GM12878 (cell line): ENCODE results near the gene ODC1. TPM values are rescaled to one million over a fixed set of nuclear protein-coding genes. Genes with fewer than 3 reads are reported as not detected.

Source experiments
- CEBPB ChIP-seq, 2 experiments: fragments of 150-350 bp in 1 of 2; IDR thresholded peaks; 2 replicates each; pipeline ENCODE4 v1.6.1; 2012 to 2014; ENCODE audit warnings: low read depth in 2 of 2, low read length in 2 of 2, borderline replicate concordance in 1 of 2, inconsistent platforms in 1 of 2
- EED ChIP-seq: sonication (generic); IDR thresholded peaks from 2 replicates; pipeline ENCODE4 v1.6.1; 2016; ENCODE audit warnings: antibody characterized with exemption, low read depth
- GABPA ChIP-seq: IDR thresholded peaks from 2 replicates; pipeline ENCODE4 v1.6.1; 2014; ENCODE audit warnings: antibody characterized with exemption, low read depth, mild to moderate bottlenecking, inconsistent platforms
- IKZF1 ChIP-seq: fragments of 450-650 bp; conservative IDR thresholded peaks from 2 replicates; pipeline ENCODE4 v1.6.1; 2017; ENCODE audit warnings: antibody characterized with exemption, mild to moderate bottlenecking
- JUND ChIP-seq: IDR thresholded peaks from 2 replicates; pipeline ENCODE4 v1.6.1; 2012; ENCODE audit warnings: low read depth, mild to moderate bottlenecking, low read length, improper control_type of control experiment, moderate library complexity
- KLF5 ChIP-seq: fragments of 450-650 bp; IDR thresholded peaks from 2 replicates; pipeline ENCODE4 v1.6.1; 2014; ENCODE audit warnings: mild to moderate bottlenecking; ENCODE audit not compliant: partially characterized antibody
- NFIC ChIP-seq: IDR thresholded peaks from 2 replicates; pipeline ENCODE4 v1.6.1; 2012; ENCODE audit warnings: low read depth, mild to moderate bottlenecking, inconsistent platforms, low read length, moderate library complexity
- NFYA ChIP-seq: IDR thresholded peaks from 2 replicates; pipeline ENCODE4 v1.6.1; 2011; ENCODE audit warnings: low read depth, mild to moderate bottlenecking, low read length, improper control_type of control experiment, borderline replicate concordance
- NR2C2 ChIP-seq: IDR thresholded peaks from 2 replicates; pipeline ENCODE4 v1.6.1; 2011; ENCODE audit warnings: borderline replicate concordance, low read depth; ENCODE audit not compliant: control insufficient read depth, insufficient read length
- RBBP5 ChIP-seq: fragments of 200-600 bp; sonication (generic); conservative IDR thresholded peaks from 2 replicates; pipeline ENCODE4 v1.6.1; 2016
- RUNX3 ChIP-seq: IDR thresholded peaks from 2 replicates; pipeline ENCODE4 v1.6.1; 2012; ENCODE audit warnings: low read length, inconsistent platforms
- SIN3A ChIP-seq: IDR thresholded peaks from 2 replicates; pipeline ENCODE4 v1.6.1; 2012; ENCODE audit warnings: low read depth, low read length, improper control_type of control experiment
- SIX5 ChIP-seq: IDR thresholded peaks from 2 replicates; pipeline ENCODE4 v1.6.1; 2011; ENCODE audit warnings: mild to moderate bottlenecking, low read depth, low read length, moderate library complexity; ENCODE audit not compliant: severe bottlenecking
- SUPT20H ChIP-seq: IDR thresholded peaks from 2 replicates; pipeline ENCODE4 v1.6.1; 2011; ENCODE audit warnings: low read depth, mild to moderate bottlenecking, low read length, moderate library complexity, borderline replicate concordance; ENCODE audit not compliant: control insufficient read depth
- TAF1 ChIP-seq: IDR thresholded peaks from 2 replicates; pipeline ENCODE4 v1.6.1; 2011; ENCODE audit warnings: mild to moderate bottlenecking, low read depth, low read length, borderline replicate concordance
- ZNF217 ChIP-seq: fragments of 450-650 bp; IDR thresholded peaks from 2 replicates; pipeline ENCODE4 v1.6.1; 2017; ENCODE audit warnings: antibody characterized with exemption, mild to moderate bottlenecking
- ZNF274 ChIP-seq: IDR thresholded peaks from one replicate; pipeline ENCODE4 v1.8.0; 2011; ENCODE audit not compliant: insufficient read length, insufficient read depth
- ZZZ3 ChIP-seq: IDR thresholded peaks from 2 replicates; pipeline ENCODE4 v1.6.1; 2011; ENCODE audit warnings: low read depth; ENCODE audit not compliant: control insufficient read depth, insufficient read length
- polyA plus RNA-seq, 11 experiments: library from polyadenylated mRNA; depleted of rRNA in 4 of 11; unstranded in 6 of 11; stranded (reverse) in 5 of 11; fragments of >200 nt; fragmentation: Nextera tagmentation in 4 of 11; fragmentation: Illumina TruSeq in 1 of 11; extraction: Ambion mirVana in 4 of 11; extraction: Trizol in 1 of 11; gene quantifications; 1 replicate in 1 of 11; 2 replicates in 10 of 11; pipeline versions ENCODE4 v1.2.1 to v1.2.3, GENCODE V29; 2011 to 2016; ENCODE audit warnings: inconsistent platforms in 2 of 11, missing spikeins in 2 of 11, low read depth in 1 of 11
- total RNA-seq, 4 experiments: library from RNA; depleted of rRNA in 3 of 4; stranded (reverse); fragments of >200 nt in 3 of 4; fragmentation: Illumina TruSeq in 1 of 4; extraction: Trizol in 1 of 4; gene quantifications; 2 replicates each; pipeline versions ENCODE4 v1.2.1 to v1.2.3, GENCODE V29; 2013 to 2021
- TF ChIP-seq, protein P1 (sequence below): fragments of 450-650 bp; IDR thresholded peaks from 2 replicates; pipeline ENCODE4 v1.6.1; 2017; ENCODE audit warnings: low read depth, mild to moderate bottlenecking, moderate library complexity
- TF ChIP-seq, protein P2 (sequence below): fragments of 450-650 bp; IDR thresholded peaks from 2 replicates; pipeline ENCODE4 v1.6.1; 2017; ENCODE audit warnings: antibody characterized with exemption, mild to moderate bottlenecking, moderate library complexity
- TF ChIP-seq, protein P3 (sequence below): fragments of 450-650 bp; IDR thresholded peaks from 2 replicates; pipeline ENCODE4 v1.6.1; 2017; ENCODE audit warnings: mild to moderate bottlenecking, low read depth, inconsistent platforms; ENCODE audit not compliant: poor library complexity, severe bottlenecking
- TF ChIP-seq, protein P4 (sequence below): fragments of 450-650 bp; conservative IDR thresholded peaks from 2 replicates; pipeline ENCODE4 v1.6.1; 2017; ENCODE audit warnings: mild to moderate bottlenecking, moderate library complexity

The ODC1 gene
- total and polyA plus RNA-seq, 10 of the 15 experiments (the other 5 are each of a cell fraction or from before 2014, with no cell fraction given) = 68.5 to 441 (median 340) TPM

DNA sequence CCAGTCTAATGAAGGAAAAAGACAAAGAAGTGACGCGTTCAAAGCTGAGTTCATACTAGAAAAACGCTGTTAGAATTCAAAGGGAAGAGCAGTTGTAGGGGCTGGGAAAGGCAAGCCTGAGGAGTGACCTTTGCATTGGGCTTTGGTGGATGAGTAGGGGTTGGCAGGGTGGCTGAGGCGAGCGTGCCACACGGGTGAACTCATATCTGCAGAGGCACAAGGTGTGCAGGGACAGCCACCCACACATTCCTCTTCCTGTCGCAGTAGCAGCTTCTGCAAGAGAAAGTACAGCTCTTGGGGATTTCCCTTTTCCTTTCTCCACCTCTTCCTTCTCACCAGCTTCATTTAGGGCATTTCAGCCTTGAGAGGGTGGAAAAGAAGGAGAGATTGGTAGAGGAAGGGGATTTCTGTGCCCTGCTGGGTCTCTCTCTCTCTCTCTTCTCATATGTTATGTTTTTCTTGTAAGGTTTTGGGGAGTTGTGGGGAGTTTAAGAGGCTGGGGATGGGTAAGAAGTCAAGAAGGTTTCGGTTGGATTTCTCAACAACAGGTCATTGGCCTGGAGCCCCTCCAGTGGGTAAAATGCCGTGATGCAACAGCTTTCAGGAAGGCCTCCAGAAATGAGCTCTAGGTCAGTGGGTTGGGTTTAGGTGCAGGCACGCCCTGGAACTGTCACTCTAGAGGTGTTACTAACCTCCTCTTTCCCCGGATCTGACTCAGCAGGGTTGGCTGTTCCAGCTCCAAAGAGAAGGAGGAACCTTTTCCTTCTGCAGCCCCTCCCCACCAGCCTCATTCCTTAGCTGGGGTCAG is 40.1 kb downstream of the ODC1 start (continued):
- TF ChIP-seq NFYA (no peak), NFIC (no peak), IKZF1 (peak; percentile 86), RUNX3 (peak; percentile 25), ZNF274 (no peak), KLF5 (no peak), SUPT20H (no peak), GABPA (no peak), ZZZ3 (no peak), RBBP5 (no peak), NR2C2 (no peak), ZNF217 (no peak), EED (no peak; the same call in 1 of the 2 replicates), JUND (no peak), SIX5 (no peak), TAF1 (no peak), SIN3A (no peak), CEBPB (IDR thresholded peaks at IDR 0.05; ENCODE audit: borderline replicate concordance in 1 of 2, low read depth in 2 of 2, low read length in 2 of 2) (no peak)
- TF ChIP-seq, protein P1, sequence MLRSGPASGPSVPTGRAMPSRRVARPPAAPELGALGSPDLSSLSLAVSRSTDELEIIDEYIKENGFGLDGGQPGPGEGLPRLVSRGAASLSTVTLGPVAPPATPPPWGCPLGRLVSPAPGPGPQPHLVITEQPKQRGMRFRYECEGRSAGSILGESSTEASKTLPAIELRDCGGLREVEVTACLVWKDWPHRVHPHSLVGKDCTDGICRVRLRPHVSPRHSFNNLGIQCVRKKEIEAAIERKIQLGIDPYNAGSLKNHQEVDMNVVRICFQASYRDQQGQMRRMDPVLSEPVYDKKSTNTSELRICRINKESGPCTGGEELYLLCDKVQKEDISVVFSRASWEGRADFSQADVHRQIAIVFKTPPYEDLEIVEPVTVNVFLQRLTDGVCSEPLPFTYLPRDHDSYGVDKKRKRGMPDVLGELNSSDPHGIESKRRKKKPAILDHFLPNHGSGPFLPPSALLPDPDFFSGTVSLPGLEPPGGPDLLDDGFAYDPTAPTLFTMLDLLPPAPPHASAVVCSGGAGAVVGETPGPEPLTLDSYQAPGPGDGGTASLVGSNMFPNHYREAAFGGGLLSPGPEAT = peak; percentile 83
- TF ChIP-seq, protein P2, sequence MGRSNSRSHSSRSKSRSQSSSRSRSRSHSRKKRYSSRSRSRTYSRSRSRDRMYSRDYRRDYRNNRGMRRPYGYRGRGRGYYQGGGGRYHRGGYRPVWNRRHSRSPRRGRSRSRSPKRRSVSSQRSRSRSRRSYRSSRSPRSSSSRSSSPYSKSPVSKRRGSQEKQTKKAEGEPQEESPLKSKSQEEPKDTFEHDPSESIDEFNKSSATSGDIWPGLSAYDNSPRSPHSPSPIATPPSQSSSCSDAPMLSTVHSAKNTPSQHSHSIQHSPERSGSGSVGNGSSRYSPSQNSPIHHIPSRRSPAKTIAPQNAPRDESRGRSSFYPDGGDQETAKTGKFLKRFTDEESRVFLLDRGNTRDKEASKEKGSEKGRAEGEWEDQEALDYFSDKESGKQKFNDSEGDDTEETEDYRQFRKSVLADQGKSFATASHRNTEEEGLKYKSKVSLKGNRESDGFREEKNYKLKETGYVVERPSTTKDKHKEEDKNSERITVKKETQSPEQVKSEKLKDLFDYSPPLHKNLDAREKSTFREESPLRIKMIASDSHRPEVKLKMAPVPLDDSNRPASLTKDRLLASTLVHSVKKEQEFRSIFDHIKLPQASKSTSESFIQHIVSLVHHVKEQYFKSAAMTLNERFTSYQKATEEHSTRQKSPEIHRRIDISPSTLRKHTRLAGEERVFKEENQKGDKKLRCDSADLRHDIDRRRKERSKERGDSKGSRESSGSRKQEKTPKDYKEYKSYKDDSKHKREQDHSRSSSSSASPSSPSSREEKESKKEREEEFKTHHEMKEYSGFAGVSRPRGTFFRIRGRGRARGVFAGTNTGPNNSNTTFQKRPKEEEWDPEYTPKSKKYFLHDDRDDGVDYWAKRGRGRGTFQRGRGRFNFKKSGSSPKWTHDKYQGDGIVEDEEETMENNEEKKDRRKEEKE = no peak
- TF ChIP-seq, protein P3, sequence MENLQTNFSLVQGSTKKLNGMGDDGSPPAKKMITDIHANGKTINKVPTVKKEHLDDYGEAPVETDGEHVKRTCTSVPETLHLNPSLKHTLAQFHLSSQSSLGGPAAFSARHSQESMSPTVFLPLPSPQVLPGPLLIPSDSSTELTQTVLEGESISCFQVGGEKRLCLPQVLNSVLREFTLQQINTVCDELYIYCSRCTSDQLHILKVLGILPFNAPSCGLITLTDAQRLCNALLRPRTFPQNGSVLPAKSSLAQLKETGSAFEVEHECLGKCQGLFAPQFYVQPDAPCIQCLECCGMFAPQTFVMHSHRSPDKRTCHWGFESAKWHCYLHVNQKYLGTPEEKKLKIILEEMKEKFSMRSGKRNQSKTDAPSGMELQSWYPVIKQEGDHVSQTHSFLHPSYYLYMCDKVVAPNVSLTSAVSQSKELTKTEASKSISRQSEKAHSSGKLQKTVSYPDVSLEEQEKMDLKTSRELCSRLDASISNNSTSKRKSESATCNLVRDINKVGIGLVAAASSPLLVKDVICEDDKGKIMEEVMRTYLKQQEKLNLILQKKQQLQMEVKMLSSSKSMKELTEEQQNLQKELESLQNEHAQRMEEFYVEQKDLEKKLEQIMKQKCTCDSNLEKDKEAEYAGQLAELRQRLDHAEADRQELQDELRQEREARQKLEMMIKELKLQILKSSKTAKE = peak; percentile 38
- TF ChIP-seq, protein P4, sequence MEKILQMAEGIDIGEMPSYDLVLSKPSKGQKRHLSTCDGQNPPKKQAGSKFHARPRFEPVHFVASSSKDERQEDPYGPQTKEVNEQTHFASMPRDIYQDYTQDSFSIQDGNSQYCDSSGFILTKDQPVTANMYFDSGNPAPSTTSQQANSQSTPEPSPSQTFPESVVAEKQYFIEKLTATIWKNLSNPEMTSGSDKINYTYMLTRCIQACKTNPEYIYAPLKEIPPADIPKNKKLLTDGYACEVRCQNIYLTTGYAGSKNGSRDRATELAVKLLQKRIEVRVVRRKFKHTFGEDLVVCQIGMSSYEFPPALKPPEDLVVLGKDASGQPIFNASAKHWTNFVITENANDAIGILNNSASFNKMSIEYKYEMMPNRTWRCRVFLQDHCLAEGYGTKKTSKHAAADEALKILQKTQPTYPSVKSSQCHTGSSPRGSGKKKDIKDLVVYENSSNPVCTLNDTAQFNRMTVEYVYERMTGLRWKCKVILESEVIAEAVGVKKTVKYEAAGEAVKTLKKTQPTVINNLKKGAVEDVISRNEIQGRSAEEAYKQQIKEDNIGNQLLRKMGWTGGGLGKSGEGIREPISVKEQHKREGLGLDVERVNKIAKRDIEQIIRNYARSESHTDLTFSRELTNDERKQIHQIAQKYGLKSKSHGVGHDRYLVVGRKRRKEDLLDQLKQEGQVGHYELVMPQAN = 0 out of 2 replicates have a peak, but pooled peaks have one; percentile 53
